HG03442 (cell line): ENCODE data around the gene FGF22.
A peak's percentile ranks its signal among the peaks of the same experiment; 100 is the strongest.
"Not testable (repeated sequence)": the region's sequence is repeated elsewhere in the genome, so short reads cannot be mapped to it uniquely, and the experiment has no call there.

Experiments
- ATAC-seq: cut with Tn5 transposase; IDR thresholded peaks from one replicate; pipeline ENCODE4 v1.9.1; 2021; ENCODE audit warnings: mild to moderate bottlenecking, moderate library complexity; ENCODE audit not compliant: unreplicated experiment

The FGF22 gene

DNA sequence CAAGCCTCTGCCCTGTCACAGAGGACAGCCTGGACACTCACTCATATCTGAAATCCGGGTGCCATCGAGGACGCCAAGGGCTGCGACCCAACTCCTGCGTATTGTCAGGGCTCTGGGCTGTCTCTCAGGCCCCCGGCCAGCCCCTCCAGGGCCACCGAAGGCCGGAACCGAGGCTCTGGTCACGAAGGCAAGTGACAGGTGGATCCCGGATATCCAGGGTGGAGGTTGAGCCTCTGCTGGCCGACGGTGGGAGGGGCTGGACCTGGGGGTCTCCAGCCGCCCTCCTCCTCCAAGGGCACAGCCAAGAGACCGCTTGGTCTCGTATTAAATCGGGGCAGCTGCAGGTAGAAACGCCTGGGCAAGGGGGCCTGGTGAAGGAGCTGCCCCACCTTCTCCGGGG, 17.9 kb downstream of the FGF22 start:
- no peak for ATAC-seq

DNA sequence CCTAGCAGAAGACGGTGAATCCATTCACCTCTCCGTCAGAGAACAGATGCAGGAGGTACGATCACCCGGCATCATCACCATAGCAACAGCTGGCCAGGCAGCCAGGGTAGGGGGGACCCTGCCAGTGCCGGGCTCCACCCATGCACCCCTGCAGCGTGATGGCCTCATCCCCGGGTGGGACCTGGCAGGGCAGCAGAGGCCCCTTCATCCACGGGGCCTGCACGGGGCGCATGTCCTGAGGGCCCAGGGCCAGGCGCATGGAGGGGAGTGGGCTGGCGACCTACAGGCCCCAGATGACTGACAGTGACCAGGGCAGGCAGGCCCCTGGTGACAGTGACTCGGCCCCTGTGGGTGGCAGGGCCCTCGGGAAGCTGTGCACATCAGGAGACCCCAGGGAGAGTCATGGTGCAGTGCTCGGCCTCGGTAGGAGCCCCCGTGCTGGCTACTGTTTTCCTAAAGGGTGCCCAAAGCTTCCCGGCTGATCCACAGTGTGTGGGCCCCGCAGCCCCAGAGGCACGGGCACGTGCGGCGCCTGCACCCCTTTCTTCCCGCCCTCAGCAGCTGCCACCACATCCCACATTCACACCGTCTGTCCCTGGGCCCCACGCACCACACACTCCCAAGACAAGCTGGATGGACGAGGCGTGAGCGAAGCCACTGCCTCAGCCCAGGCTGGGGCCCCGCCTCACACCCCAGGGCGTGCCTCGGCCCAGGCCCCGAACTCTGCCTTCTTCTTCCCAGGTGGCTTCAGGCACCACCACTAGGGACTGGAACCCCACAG, 18.6 kb downstream of the FGF22 start:
- ATAC-seq: no peak

DNA sequence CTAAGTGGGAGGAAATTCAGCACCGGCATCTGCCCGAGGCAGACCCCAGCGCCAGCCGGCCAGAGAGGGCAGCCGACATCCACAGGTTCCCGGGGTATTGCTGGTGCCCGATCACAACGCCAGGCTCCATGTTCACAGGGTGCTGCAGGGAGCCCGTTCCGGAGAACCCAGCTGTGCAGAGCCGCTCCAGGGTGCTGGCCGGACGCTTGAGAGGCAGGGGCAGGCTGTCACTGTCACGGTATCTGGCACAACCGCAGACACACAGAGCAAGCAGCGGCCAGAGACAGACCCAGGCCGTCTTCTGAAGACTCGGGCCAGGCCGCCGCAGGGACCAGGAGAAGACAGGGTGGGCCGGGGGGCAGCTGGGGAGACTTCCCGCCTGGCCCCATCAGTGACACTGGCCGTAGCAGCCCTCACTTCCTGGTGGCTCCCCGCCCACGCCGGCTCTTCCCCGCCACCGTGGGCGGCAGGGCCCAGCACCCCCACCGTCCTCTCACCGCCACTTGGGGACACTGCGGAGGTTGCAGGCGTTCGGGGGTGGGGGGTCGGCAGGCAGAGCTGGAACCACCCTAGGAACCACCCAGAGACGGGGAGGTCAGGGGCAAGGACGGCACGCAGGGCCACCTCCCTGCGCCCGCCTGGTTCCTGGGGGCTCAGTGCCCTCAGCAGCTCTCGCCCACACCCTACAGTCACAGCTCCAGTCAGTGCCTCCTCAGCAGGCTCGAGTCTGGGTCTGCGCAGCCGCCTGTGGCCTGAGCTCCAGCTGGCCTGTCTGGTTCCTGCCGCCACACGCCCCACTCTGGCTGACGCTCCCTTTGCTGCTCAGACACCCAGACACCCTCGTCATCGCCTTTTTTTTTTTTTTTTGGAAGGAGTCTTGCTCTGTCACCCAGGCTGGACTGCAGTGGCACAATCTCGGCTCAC, 19.5 kb downstream of the FGF22 start:
- no peak for ATAC-seq

DNA sequence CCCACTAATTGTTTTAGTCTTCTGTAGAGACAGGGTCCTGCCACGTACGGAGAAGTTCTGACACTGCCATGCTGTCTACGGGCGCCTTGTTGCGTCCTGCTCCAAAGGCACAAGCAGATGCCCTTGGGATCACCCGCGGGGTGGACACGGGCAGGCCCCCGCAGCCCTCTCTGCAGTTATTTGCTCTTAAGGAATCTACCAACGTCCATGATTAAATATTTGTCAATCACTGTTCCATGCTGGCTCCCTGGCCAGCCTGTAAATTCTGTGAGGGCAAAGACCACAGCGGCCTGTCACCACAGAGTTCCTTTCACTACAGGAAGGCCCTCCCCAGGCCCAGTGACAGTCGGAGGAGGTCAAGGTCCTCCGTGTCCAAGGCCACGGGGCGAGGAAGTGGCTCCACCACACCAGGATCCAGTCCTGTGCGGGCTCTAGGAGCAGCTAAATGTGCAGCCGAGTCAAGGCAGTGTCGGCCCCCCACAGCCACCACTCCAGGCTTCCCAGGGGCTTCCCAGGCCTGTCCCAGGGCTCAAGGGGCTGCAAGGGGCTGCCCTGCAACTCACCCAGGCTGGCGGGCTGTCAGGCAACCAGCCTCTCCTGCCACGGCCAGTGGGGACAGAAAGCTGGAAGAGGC, 21.2 kb downstream of the FGF22 start:
- ATAC-seq: no peak

DNA sequence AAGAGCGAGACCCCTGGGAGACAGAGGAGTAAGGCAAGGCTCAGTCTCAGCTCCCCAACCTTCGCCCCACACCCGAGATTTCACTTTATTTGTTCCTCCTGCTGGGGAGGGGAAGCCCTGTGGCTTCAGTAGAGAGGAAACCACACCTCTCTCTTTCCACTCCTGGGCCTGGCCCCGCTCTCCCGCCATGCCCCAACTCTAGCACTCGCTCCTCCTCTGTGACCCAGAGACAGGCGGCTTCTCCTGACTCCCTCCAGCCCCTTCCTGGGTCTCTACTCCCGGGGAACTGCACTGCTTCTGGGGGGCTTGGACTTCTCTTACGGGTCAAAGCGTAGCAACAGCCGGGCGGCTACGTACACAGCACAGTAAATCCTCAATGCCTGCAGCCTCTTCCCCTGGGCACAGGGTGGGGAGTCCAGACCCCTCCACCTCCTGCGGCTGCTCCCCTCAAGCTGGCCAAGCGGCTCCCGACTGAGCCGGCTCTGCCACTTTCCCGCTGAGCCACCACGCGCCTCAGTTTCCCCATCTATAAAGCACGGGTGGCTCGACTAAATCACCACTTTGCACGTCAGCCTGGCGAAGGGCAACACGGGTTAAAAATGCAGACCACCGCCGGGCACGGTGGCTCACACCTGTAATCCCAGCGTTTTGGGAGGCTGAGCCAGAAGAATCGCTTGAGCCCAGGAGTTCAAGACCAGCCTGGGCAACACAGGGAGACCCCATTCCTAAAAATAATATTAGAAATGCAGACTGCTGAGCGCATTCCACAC, 21.9 kb downstream of the FGF22 start:
- ATAC-seq: no peak

DNA sequence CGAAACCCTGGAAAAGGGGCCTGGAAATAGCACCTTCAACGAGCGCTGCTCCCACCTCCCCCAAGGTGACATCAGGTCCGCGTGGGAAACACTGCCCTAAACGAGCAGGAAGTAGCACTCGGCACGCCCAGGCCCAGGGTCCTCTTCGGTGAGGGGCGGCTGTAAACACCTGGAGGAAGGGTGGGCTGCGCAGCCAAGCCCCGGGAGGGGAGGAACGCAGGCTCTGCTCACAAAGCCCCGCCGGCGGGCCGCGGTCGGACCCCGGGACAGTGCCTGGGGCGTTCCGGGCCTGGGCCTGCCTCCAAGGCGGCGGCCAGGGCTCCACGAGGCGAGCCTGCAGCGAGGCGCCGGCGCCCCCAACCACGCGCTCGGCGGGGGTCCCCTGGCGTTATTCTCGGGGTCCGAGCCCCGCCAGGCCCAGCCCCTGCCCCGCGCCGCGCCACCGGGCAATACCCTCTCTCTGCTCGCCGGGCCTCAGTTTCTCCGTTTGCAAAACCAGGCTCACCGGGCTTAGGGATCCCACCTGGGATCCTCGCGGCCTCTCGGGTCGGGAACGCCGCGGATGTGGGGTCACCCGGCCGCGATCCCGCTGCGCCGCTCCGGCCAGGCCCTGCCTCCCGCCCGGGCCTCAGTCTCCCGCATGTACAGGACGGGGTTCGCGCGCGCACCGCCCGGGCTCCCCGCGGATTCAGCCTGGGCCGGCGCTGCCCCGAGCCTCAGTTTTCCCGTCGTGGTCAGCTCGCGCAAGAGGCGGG, 22.7 kb downstream of the FGF22 start:
- ATAC-seq: peak; percentile 16

DNA sequence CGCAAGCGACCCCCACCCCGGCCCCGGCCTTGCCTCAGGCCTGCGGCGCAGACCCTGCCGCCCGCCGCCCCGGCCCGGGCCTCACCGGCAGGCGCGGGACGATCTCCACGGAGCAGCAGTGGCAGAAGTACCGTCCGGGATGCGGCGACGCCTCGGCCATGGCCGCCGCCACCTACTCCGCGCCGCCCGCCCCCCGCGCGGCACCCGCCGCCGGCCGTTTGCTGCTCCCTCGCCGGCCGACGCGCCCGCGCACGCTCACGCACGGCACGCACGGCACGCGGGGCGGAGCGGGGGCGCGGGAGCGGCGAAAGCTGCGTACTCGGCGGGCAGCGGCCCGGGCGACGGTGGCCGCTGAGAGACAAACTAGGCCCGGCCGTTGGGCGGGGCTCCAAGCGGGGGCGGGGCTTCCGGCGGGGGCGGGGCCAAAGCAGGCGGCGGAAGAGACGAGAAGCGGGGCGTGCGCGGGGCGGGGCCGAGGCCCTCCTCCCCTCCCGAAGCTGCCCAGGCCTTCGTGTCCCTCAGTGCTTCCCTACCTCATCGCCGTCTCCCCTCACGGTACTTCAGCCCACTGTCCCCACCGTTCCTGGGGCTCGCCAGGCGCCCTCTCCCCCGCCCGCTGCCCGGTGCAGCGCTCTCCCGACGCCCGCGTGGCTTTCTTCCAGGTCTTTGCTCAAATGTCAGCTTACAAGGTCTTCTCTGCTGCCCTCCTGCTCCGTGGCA, 23.4 kb downstream of the FGF22 start, which contains the start of gene RNF126:
RNF126 (minus strand) TSS at position 253 of the 720 bp plus-strand sequence; CDS start at position 160, 93 bp downstream.
- ATAC-seq: peak; percentile 58

DNA sequence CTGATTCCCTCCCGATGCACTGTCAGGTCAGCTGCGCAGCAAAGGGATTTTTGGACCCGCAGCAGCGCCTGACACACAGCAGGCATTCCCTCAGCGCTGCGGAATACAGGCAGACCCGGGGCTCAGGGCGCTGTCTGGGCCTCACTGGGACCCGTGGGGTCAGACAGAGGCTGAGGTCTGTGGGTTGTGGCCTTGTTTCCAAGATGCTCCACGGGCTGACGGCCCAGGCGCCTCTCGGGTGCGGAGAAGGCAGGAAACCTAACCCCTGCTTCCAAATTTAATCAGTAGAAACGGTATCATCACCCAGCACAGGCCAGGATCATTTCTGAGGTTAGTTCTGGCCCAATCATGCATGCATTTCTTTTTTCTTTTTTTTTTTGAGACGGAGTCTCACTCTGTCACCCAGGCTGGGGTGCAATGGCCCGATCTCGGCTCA, 24.0 kb downstream of the FGF22 start:
- no peak for ATAC-seq

DNA sequence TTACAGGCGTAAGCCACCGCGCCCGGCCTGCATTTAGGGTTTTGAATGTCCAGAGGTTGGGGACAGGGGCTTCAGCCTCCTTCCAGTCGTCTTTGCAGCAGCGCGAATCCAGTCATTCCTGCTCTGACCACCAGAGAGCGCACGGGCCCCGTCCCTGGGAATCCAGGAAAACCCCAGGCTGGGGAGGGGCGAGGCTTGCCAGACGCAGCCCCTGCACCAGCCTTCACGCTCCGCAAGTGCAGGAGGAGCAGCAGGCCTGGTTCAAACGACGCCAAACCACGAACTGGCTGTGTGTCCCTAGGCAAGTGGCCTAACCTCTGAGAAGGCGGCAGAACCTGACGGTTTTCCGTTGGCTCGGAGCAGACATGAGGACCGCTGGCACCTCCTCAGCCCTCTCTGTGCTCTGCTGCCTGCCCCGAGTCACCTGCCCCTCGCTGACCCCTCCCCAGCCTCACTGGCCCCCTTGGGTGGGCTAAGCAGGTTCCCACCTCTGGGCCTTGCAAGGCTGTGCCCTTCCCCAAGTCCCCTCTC, 25.3 kb downstream of the FGF22 start:
- ATAC-seq: no peak

DNA sequence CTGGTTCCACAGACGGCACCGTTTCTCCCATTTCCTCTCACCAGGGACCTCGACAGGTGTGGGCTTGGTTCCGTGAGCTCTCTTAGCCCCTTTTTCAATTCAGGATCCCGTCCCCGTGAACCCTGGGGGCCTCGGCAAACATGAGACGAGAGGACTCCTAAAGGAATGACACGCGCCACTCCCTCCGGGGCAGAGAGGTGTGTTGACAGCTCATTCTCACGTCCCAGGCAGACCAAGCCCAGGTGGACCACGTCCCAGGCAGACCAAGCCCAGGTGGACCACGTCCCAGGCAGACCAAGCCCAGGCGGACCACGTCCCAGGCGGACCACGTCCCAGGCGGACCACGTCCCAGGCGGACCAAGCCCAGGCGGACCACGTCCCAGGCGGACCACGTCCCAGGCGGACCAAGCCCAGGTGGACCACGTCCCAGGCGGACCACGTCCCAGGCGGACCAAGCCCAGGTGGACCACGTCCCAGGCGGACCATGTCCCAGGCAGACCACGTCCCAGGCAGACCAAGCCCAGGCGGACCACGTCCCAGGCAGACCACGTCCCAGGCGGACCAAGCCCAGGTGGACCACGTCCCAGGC, 27.4 kb downstream of the FGF22 start:
- not testable (repeated sequence) for ATAC-seq

DNA sequence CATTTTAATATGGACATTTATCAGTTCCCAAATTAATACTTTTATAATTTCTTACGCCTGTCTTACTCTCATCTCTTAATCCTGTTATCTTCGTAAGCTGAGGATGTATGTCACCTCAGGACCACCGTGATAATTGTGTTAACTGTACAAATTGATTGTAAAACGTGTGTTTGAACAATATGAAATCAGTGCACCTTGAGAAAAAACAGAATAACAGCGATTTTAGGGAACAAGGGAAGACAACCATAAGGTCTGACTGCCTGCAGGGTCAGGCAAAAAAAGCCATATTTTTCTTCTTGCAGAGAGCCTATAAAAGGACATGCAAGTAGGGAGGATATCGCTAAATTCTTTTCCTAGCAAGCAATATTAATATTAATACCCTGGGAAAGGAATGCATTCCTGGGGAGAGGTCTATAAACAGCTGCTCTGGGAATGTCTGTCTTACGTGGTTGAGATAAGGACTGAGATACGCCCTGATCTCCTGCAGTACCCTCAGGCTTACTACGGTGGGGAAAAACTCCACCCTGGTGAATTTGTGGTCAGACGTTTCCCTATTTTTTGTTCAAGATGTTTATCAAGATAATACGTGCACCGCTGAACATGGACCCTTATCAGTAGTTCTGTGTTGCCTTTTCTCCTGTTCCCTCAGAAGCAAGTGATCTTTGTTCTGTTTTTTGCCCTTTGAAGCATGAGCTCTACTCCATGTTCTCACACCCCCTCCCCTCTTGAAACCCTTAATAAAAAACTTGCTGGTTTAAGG, 29.2 kb downstream of the FGF22 start:
- ATAC-seq: not testable (repeated sequence)

DNA sequence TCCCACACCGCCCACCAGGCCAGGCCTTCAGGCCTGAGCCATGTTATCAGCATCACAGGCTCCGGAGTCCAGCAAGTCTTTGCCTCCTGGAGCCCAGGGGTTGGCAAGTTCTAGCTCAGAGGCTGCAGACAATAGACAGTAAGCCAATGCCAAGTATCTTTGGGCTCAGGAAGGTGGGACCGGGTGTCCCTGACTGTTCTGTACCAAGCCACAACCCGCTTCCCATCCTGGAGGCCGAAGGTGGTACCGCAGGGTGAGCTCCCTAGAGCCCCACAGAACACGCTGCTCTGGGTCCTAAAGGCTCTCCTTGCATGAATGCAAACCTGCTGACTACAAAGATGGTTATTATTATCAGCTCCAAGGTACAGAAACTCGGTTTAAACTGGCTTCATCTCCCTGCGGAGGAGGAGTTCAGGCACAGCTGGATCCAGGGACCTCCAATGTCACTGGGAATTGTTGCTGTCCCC, 31.0 kb downstream of the FGF22 start:
- no peak for ATAC-seq

DNA sequence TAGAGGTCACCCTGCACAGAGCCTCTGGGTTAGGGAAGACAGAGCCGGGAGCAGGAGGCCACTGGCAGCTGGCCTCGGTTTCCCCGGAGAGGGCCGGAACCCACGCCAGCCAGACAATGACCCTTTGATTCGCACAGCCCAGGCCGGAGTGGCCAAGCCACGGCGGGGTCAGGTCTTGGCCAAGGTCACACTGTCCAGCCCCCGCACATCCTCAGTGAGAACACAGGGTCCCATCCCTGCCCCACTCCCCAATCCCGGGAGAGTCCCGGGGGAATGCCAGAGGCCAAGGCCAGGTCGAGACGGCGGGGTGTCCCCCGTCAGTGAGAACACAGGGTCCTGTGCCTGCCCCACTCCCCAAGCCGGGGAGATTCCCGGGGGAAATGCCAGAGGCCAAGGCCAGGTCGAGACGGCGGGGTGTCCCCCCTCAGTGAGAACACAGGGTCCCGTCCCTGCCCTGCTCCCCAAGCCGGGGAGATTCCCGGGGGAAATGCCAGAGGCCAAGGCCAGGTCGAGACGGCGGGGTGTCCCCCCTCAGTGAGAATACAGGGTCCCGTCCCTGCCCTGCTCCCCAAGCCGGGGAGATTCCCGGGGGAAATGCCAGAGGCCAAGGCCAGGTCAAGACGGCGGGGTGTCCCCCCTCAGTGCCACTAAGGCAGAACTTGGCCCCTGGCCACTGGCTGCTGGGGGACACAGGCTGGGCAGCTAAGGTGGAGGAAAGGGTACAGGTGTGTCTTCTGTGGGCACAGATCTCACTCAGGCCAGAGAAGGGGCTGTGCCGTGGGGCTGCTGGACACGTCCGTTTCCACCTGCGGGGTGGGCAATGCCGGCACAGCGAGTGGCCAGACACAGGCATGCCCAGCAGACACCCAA, 34.8 kb downstream of the FGF22 start:
- no peak for ATAC-seq

DNA sequence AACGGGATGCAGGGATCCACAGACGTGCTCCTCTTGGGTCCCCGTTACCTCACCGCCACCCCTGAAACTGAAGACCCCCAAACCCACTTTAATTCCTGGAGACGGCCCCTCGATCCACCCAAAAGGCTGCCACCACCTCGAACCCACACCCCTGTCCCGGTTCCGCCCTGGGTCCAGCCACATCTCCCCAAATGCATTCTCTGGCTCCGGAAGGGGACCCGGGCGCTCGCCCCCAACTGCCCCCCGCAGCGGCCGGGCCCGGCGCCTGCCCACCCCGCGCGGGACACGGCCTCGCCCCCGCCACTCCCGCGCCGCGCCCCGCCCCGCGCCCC, 36.3 kb downstream of the FGF22 start:
- ATAC-seq: no peak

DNA sequence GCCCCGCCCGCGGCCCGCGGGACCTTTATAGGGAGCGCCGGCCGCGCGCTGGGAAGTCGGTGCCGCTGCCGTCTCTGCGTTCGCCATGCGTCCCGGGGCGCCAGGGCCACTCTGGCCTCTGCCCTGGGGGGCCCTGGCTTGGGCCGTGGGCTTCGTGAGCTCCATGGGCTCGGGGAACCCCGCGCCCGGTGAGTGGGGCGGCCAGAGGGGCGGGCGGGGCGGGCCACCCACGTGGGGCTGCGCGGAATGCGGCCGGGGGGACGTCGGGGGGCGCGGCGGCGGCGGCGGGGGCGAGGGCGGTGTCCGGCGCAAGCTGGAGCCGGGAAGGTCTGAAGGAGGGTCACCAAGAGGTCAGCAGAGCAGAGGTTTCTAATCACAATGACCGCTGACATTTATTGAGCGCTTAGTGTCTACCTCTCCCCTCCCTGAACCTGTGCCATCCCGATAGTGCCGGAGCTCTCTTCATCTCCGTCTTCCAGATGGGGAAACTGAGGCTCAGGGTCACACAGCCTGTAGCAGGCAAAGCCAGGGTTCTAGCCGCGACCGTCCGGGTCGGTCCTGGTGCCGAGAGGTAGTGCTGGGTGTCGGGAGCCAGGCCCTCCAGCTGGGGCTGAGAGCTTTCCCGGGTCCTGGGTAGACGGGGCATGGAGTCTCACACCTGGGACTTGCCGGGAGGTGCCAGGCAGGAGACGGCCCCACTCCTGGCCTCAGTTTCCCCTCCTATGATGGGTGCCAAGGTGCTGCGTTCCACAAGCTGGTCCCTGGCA, 36.8 kb downstream of the FGF22 start, which contains the start of gene FSTL3:
FSTL3 (plus strand) TSS at position 54 of the 767 bp plus-strand sequence; CDS start at position 86, 32 bp downstream.
- no peak for ATAC-seq

DNA sequence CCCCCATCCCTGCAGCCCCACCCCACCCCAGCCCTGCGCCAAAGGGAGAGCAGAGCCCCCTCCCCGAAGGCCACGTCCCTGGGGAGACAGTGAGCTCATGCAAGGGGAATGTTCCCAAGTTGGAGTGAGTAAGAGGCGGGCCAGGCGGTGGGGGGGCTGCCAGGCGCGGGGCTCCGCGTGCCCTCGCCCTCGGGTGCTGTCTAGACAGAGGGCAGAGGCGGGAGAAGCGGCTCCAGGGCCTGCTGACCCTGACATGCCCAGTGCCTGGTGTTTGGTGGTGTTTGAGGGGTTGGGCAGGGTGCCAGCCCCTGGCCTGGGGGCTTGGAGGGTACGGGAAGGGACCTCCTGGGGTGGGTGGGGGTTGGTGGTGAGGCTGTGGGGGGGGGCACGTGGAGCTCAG, 37.5 kb downstream of the FGF22 start:
- no peak for ATAC-seq
